Fibroblast of gingiva (primary cell): ENCODE measurements around the gene TJP3.
A peak's percentile ranks its signal among the peaks of the same experiment; 100 is the strongest.
"Not testable (repeated sequence)": the region's sequence is repeated elsewhere in the genome, so short reads cannot be mapped to it uniquely, and the experiment has no call there.

ENCODE experiments used
- DNase-seq: peaks from one replicate; pipeline ENCODE4 v3.0.0-alpha.2; 2011; ENCODE audit warnings: low read depth

Gene TJP3

DNA sequence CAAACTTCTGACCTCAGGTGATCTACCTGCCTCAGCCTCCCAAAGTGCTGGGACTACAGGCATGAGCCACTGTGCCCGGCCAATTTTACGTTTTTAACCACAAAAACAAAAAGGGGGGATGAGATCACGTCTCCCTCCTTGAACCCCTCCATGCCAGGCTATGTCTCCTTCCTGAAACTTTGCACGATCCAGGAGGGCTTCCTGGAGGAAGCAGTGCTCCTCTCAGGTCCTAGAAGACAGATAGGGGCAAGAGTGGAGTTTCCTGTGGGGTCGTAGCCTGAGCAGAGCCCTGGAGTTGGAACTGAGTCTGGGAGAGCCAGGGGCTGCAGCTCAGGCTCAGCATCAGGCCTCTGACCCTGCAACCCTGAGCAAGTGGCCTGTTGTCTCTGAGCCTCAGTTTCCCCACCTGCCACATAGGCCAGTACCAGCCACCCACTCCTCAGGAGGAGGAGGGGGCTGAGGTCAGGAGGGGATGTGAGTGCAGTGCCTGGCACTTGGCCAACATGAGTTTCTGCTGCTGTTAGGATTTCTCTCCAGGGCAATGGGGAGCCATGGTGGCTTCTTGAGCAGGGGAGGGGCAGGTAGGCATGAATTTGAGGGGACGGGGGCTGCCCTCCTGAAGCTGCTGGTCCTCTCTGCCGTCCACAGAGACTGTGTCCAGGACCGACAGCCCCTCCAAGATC, 37.3 kb downstream of the TJP3 start:
- no peak for DNase-seq

DNA sequence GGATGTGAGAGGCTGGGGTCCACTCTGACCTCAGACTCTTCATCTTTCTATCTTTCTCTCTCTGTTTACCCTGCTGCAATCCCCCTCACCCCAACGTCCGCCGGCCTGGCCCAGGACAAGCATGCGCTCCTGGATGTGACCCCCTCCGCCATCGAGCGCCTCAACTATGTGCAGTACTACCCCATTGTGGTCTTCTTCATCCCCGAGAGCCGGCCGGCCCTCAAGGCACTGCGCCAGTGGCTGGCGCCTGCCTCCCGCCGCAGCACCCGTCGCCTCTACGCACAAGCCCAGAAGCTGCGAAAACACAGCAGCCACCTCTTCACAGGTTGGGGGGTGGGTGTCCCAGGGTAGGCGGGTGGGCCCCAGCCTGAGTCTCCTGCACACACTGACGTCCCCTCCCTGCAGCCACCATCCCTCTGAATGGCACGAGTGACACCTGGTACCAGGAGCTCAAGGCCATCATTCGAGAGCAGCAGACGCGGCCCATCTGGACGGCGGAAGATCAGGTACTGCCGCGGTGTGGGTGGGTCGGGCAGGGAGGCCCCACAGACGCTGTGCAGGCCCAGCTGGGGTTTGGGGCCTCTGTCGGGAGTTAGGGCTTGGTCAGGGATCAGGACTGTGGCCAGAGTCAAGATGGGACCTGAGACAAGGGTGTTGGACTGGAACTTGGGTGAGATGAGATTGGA, 38.3 kb downstream of the TJP3 start:
- no peak for DNase-seq

- DNase-seq: no peak
Observed at GRCh38 chr19:3748965-3749364, 40.8 kb downstream of the TJP3 start.

DNA sequence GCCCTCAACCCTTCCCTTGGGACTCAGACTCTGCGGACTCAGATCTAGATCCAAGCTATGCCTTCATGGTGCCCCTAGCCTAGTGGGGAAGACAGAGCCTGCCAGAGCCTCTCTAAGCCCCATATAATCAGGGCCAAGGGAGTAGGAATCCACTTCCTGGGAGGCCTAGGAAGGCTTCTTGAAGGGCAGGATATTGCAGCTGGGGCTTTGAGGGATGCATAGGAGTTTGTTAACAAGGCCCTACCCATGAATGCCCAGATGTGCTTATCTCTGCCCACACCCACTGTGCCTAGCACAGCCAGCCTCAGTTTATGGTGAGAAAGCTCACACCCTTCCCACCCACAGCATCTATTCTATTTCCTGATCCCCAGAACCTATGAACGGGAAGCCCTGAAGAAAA, 42.0 kb downstream of the TJP3 start:
- no peak for DNase-seq

- DNase-seq: no peak
Observed at GRCh38 chr19:3751236-3751635, 43.1 kb downstream of the TJP3 start.

DNA sequence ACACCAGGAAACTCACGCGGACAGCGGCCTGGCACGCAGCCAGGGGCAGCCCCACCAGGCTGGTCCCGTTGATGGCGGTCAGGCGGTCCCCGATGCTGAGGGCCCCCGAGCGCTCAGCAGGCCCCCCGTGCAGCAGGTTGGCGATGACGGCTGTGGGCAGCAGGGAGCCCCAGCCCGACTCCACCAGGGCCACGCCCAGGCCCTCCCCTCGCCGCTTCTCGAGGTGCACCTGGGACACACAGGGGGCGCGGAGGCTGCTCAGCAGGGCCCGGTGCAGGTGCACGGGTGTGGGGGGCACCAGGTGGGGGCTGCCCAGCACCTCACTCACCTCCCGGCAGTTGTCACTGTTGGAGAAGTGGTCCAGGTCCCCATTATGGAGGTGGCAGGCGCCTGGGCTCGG, 44.3 kb downstream of the TJP3 start:
- no peak for DNase-seq

- DNase-seq: no peak
Observed at GRCh38 chr19:3753631-3754410, 45.6 kb downstream of the TJP3 start.

DNA sequence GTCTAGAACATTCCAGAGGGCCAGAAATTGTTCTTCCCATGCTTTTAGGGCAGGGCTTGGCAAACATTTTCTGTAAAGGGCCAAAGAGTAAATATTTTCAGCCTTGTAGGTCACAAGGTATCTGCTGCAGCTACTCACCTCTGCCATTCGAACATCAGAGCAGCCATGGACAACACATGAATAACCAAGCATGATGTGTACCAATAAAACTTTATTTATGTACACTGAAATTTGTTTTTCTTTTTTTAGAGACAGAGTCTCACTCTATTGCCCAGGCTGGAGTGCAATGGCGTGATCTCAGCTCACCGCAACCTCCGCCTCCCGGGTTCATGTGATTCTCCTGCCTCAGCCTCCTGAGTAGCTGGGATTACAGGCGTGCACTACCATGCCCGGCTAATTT, 49.5 kb downstream of the TJP3 start:
- not testable (repeated sequence) for DNase-seq

DNA sequence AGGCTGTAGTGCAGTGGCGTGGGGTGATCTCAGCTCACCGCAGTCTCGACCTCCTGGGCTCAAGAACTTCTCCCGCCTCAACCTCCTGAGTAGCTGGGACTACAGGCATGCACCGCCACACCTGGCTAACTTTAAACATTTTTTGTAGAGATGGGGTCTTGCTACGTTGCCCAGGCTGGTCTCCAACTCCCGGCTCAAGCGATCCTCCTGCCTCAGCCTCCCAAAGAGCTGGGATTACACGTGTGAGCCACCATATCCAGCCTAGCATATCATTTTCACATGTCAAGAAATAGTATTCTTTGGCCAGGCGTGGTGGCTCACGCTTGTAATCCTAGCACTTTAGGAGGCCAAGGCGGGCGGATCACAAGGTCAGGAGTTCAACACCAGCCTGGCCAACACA, 50.1 kb downstream of the TJP3 start:
- DNase-seq: not testable (repeated sequence)

GRCh38 chr19:3759482-3760254, 51.5 kb downstream of the TJP3 start:
- no peak for DNase-seq

DNA sequence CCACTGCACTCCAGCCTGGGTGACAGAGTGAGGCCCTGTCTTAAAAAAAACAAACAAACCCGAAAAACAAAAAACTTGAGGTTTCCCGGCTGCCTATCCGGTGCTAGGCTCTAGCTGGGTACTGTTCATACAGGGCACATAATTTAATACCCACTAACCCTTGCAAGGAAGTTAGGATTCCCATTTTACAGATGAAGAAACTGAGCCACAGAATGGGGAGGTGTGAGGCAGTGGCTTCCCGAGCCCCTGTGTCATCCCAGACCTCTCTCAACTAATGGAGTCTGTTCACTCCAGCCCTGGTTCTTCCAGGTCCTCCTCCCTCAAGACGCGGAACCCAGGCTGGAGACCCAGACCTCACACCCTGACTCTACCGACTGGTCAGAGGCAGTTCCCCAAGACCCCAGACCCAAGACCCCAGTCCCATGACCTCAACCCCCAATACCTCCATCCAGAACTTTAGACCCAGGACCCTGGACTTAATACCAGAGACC, 52.7 kb downstream of the TJP3 start:
- DNase-seq: no peak

- peak; percentile 80 for DNase-seq
Observed at GRCh38 chr19:3761382-3762129, 53.4 kb downstream of the TJP3 start, which contains the start of gene APBA3. APBA3 (minus strand) TSS chr19:3761692; CDS start chr19:3760264, 1,428 bp downstream.

DNA sequence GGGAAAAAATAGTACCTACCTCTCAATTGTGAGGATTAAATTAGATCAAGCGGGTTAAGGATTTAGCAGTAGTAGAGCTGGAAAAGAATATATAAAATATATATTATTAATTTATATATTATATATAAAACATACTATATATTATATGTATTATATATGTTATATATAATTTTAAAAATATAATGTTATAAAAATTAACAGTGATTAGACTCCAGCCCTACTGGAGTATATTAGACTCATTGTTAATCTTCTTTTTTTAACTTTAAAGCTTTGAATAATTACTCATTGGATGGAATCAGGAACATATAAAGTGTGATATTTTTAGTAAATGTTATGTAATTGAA, 53.9 kb downstream of the TJP3 start:
- no peak for DNase-seq

DNA sequence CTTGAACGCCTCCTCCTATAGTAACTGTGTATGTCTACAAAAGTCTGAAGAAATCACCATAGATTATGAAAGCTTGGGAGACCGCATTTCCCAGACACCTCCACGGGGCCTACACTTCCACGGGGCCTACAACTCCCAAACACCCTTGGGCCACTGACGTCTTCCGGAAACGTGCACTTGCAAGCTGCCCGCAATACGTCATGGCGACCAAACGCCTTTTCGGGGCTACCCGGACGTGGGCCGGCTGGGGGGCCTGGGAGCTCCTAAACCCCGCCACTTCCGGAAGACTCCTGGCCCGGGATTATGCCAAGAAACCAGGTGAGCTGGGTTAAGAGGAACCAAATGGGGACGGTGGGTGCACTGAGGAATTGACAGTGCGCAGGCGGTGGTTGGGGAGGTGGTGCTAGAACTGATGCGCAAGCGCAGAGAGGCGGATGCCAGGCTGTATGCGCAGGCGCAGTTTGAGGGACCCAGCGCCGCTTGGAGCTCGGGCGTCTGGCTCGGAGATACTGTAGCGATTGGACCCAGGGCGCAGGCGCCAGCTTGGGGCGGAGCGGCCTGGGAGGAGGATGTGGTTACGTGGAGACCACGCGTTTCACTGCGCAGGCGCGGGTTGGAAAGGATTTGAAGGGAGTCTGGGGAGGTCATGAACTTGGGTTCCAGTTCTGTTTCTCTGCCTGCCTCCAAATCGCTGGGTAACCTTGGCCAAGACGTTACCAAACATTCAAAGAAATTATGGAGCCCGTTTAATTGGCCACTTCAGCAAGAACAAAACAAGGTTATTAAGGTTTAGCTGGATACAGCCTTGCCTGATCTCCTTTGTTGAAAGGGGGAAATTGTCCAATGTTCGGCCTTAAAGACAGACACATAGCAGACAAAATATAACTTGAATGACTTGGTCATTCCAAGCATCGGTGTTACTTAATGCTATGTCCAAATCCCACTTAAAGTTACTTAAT, 54.6 kb downstream of the TJP3 start, which contains the start of gene MRPL54:
Gene MRPL54, plus strand, starts transcription at position 182 of the 959 bp plus-strand sequence. Its CDS starts 19 bp downstream, at position 201.
- peak; percentile 99 for DNase-seq

- DNase-seq: no peak
Observed at GRCh38 chr19:3765121-3765520, 56.9 kb downstream of the TJP3 start.

- not testable (repeated sequence) for DNase-seq
Observed at GRCh38 chr19:3765757-3766156, 57.6 kb downstream of the TJP3 start.

GRCh38 chr19:3766520-3766919, 58.3 kb downstream of the TJP3 start:
- DNase-seq: no peak

GRCh38 chr19:3767050-3767449, 58.9 kb downstream of the TJP3 start:
- no peak for DNase-seq

- no peak for DNase-seq
Observed at GRCh38 chr19:3768015-3768747, 60.0 kb downstream of the TJP3 start.
